Epidermal melanocyte (primary cell): Measurements from ENCODE around the gene DIS3L2.
A peak's percentile ranks its signal among the peaks of the same experiment; 100 is the strongest.

Experiments used
- DNase-seq: peaks from one replicate; pipeline ENCODE4 v3.0.0; 2011; ENCODE audit warnings: low spot score; ENCODE audit not compliant: insufficient read length

The DIS3L2 gene

GRCh38 chr2:232260075-232260474 lies 298.6 kb downstream of the DIS3L2 start:
- peak; percentile 45 for DNase-seq

DNA sequence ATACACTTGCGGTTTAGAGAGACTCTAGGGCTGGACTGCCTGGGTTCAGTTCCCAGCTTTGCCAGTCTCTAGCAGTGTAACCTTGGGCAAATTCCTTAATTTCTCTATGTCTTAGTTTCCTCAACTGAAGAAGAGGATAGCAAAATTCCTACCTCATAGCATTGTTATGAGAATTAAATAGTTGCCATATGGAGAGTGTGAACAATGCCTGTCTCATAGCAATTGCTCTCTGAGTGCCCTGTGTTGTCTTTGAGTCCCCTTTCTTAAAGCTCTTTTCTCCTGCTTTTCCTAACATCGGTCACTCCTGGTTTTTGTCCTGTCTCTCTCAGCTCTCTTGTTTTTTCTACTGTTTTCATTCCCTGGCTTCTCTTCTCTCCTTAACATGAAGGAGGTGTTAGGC lies 300.3 kb downstream of the DIS3L2 start:
- DNase-seq: no peak

GRCh38 chr2:232263295-232263694 lies 301.8 kb downstream of the DIS3L2 start:
- no peak for DNase-seq

DNA sequence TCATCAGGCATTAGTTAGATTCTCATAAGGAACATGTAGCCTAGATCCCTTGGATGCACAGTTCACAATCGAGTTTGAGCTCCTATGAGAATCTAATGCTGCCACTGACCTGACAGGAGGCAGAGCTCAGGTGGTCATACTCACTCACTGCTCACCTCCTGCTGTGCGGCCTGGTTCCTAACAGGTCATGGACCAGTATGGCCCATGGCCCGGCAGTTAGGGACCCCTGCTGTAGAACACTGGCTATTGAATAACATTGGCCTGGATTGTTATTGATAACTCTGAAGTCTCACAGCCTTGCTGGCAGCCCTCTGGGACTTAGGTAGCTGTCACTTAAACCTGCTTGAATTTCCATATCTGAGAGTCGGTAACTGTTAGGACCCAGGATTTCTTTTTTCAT lies 302.6 kb downstream of the DIS3L2 start:
- DNase-seq: no peak

GRCh38 chr2:232265329-232265728 lies 303.8 kb downstream of the DIS3L2 start:
- DNase-seq: no peak

DNA sequence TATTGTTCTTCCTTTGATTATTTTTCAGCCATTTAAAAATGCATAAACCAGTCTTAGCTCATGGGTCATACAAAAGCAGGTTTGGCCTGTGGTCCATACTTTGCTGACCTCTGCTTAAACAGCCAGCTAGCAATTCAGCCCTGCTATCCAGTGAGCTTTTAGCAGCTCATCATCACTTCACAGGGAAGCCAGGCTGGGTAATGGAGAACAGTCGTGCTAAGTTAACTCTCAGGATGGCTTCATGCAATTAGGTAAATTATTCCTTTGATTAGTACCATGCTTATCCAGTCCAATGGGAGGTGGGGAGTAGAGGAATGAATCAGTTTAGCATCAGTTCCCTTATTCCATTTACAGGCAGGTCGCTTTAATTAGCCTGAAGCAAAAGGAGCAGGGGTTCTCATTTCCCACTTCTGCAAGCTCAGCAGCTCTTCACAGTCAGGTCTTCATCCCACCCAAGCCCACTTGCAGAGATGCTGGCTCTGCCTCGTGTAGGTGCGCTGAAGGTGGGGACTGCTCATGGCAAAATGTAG lies 307.2 kb downstream of the DIS3L2 start:
- DNase-seq: no peak

GRCh38 chr2:232269867-232270266 lies 308.4 kb downstream of the DIS3L2 start:
- no peak for DNase-seq

DNA sequence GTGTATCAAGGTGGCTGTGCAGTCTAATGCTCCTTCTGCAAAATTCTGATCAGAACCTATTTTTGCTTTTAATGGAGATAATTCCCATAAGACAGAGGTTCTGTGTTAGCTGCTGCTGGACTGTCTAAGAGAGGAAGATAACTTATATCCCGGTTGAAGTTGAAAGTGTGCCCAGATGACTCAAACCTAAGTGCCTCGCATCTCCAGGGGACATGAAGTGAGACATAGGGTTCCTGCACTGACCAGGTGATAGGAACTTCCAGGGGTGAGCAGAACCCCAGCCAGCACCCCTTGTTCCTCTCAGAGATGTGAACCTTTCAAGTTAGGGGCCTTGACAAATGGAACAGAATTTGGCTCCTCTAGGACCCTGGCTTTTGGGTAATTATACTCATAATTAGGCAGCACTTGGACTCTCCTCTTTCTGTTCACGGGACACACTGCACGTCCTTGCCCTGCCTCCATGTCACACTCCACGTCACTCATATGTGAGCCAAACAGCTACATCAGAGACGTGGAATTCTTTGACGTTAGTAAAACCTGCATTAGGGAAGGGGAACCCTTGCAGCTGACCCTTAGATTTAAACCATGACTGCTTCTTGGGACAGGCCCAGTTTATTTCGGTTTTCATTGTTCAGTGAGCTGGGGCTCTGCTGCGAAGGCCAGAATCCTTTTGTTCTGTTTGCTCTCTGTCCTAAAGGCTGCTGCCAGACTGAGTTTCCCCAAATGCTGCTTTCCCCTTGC lies 312.6 kb downstream of the DIS3L2 start:
- DNase-seq: no peak

DNA sequence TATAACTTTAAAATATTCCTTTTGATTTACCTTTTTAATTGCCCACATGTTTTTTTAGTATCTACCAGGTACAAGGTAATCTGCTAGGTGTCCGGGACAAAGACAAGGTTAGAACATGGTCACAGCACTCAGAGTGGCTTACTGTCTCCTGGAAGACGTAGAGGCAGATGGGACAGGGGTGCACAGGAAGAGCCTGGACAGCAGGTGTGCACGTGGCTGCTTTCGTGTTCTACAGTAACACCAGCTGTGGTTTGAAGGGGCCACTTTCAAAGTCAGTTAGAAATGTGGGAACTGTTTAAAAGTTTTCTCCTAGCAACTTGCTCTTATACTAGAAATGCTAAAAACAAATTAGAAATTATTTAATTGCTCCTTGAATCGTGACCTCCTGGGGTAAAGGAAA lies 314.2 kb downstream of the DIS3L2 start:
- DNase-seq: no peak

GRCh38 chr2:232276084-232276732 lies 314.7 kb downstream of the DIS3L2 start:
- no peak for DNase-seq

DNA sequence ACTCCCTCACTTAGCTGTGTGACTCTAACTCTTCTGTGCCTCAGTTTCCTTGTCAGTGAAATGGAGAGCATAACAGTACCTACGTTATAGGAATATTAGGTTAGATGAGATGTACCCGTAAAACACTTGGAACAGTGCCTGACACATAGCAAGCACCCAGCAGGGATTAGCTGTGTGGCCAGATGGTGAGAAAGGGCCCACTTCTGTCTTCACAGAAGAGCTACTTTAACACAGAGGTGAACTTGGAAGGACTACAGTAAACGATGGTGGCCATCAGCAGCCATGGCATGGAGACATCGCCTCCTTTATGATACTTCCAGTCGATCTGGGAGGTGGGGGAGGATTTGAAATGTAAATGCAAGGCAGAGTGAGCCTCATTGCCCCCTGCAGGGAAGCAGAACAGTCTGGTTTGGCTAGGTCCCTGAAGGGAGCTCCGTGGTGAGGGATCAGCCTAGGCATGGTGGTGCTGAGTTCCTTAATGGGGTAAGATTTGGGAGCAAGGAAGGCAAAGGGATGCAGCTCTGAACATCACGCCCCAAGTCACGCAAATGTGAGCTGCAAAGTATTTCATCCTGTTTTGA lies 315.3 kb downstream of the DIS3L2 start:
- no peak for DNase-seq

GRCh38 chr2:232278534-232278933 lies 317.0 kb downstream of the DIS3L2 start:
- DNase-seq: no peak

GRCh38 chr2:232280341-232280740 lies 318.8 kb downstream of the DIS3L2 start:
- no peak for DNase-seq

- no peak for DNase-seq
These were observed 320.5 kb downstream of the DIS3L2 start for GRCh38 chr2:232281858-232282507.

GRCh38 chr2:232282508-232283055 lies 321.1 kb downstream of the DIS3L2 start:
- DNase-seq: no peak

- DNase-seq: no peak
These were observed 324.7 kb downstream of the DIS3L2 start for GRCh38 chr2:232286001-232286868.

GRCh38 chr2:232287316-232287715 lies 325.8 kb downstream of the DIS3L2 start:
- no peak for DNase-seq

- no peak for DNase-seq
These were observed 327.0 kb downstream of the DIS3L2 start for GRCh38 chr2:232288489-232289030.

GRCh38 chr2:232290668-232291067 lies 329.2 kb downstream of the DIS3L2 start:
- no peak for DNase-seq

DNA sequence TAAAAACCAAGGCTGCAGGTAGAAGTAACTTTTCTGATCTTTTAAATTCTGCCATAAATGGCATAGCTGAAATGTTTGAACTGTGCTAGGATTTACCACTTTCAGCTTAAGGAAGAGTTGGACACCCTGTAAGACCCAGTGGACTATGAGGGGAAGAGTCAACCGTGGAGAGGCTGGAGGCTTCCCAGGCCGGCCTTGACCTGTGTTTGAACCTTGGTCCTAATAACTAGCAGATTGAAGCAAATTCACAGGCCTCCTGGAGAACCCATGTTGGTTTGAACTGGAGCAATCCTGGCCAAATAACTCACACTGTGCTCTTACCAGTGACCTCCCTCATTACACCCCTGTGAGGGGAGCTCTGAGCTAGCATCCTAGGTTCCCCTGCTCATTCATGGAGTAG lies 329.8 kb downstream of the DIS3L2 start:
- DNase-seq: no peak
